Measurements from ENCODE around the gene SLX1A.
"Not testable (repeated sequence)": the region's sequence is repeated elsewhere in the genome, so short reads cannot be mapped to it uniquely, and the experiment has no call there.

SLX1A gene

DNA sequence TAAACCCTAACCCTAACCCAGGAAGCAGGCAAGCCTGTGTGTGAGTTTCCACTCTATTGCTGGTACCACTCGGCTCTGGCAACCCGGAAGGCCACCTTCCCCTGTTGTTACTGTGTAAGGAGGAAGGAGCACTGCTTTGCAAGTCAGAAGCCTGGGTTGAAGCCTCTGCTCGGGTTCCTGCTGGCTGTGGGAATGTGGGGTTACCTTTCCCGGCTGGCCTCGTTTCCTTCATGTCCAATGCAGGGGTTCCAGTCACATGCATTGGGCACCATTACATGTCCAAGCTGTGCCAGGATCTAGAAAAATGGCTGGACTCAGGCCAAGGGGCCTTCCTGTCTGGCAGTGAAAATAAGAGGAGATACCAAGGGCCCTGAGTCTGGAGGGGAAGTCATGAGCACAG lies 23.4 kb downstream of the SLX1A start:
- in situ Hi-C loops (cut with MboI; ENCODE audit: low sequenced_read_pairs): not testable (repeated sequence)

All from HL-60/S4 (cell line).